ENCODE data around the gene THNSL1. TPM values are rescaled to one million over a fixed set of nuclear protein-coding genes. Genes with fewer than 3 reads are reported as not detected.

The THNSL1 gene
- total and polyA plus RNA-seq, 8 donors, result under 0.01 to 5.0 (median 1.3) TPM

GRCh38 chr10:25028711-25029110 lies 12.3 kb downstream of the THNSL1 start:
- 92 to 100% (median 96%) methylated on average over 1 of the region's 1 CpG for WGBS, 5 donors
- Histone ChIP-seq H3K4me3 (no peak overlapping the region), H3K27me3 (no peaks in the 10 kb centered on the region), H3K36me3 (no peaks in the 10 kb centered on the region), H3K27ac (no peak overlapping the region), H3K4me1 (peaks cover 0 to 4% (median 0%) of the 10 kb centered on the region in 4 donors), H3K9me3 (no peaks in the 10 kb centered on the region)
- DNase-seq, result no peak
- TF ChIP-seq POLR2AphosphoS5 (IDR thresholded peaks at IDR 0.05), result no peak
- no peak for TF ChIP-seq EP300 (IDR thresholded peaks at IDR 0.05)
- TF ChIP-seq POLR2A (IDR thresholded peaks at IDR 0.05), result no peak
- TF ChIP-seq, protein P1, sequence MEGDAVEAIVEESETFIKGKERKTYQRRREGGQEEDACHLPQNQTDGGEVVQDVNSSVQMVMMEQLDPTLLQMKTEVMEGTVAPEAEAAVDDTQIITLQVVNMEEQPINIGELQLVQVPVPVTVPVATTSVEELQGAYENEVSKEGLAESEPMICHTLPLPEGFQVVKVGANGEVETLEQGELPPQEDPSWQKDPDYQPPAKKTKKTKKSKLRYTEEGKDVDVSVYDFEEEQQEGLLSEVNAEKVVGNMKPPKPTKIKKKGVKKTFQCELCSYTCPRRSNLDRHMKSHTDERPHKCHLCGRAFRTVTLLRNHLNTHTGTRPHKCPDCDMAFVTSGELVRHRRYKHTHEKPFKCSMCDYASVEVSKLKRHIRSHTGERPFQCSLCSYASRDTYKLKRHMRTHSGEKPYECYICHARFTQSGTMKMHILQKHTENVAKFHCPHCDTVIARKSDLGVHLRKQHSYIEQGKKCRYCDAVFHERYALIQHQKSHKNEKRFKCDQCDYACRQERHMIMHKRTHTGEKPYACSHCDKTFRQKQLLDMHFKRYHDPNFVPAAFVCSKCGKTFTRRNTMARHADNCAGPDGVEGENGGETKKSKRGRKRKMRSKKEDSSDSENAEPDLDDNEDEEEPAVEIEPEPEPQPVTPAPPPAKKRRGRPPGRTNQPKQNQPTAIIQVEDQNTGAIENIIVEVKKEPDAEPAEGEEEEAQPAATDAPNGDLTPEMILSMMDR (IDR thresholded peaks at IDR 0.05), result no peak
- intact Hi-C loops (cut with DNase I; ENCODE audit: low total_unique reads), result loop anchor here (10.0 kb wide), 1 partner anchor 46 kb away; no protein-coding TSS in a partner anchor

GRCh38 chr10:25029519-25029918 lies 13.1 kb downstream of the THNSL1 start:
- H3K4me3 ChIP-seq, result no peak overlapping the region
- WGBS, 5 donors, result 82 to 88% (median 87%) methylated on average over 2 of the region's 2 CpGs
- TF ChIP-seq POLR2AphosphoS5 (IDR thresholded peaks at IDR 0.05) (no peak), POLR2A (IDR thresholded peaks at IDR 0.05) (no peak), EP300 (IDR thresholded peaks at IDR 0.05) (no peak)
- TF ChIP-seq, protein P1 (IDR thresholded peaks at IDR 0.05), result no peak
- no peak overlapping the region for H3K27ac ChIP-seq
- DNase-seq, result no peak
- no peaks in the 10 kb centered on the region for H3K9me3 ChIP-seq
- H3K27me3 ChIP-seq, result no peaks in the 10 kb centered on the region
- peaks cover 0 to 4% (median 0%) of the 10 kb centered on the region in 4 donors for H3K4me1 ChIP-seq
- H3K36me3 ChIP-seq, result no peaks in the 10 kb centered on the region
- intact Hi-C loops (cut with DNase I; ENCODE audit: low total_unique reads), result loop anchor here (10.0 kb wide), 1 partner anchor 45 kb away; no protein-coding TSS in a partner anchor

DNA sequence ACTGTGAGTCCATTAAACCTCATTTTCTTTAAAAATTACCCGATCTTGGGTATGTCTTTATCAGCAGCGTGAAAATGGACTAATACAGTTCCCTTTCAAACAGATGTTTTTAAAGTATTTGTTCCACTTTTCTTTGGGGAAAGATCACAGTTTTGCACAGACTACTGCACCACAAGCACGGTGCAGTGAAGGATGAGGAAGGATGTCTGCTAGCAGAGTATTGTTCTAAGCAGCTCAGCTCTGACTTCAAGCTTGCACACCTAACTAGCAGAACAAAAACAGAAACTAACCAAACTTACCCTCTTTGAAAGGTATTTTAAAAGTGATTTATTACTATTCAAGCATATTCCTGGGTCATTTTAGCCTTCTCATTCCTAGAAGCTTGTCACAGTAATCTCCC lies 20.0 kb downstream of the THNSL1 start:
- no peak for TF ChIP-seq POLR2A (IDR thresholded peaks at IDR 0.05)
- no peak for TF ChIP-seq POLR2AphosphoS5 (IDR thresholded peaks at IDR 0.05)
- TF ChIP-seq, protein P1 (IDR thresholded peaks at IDR 0.05), result no peak
- TF ChIP-seq EP300 (IDR thresholded peaks at IDR 0.05), result no peak
- no peak overlapping the region for H3K4me3 ChIP-seq
- peaks cover 0 to 6% (median 0%) of the 10 kb centered on the region in 4 donors for H3K4me1 ChIP-seq
- DNase-seq, result no peak
- intact Hi-C loops (cut with DNase I; ENCODE audit: low total_unique reads), result no loop called here
- no peak overlapping the region for H3K27ac ChIP-seq
- no peaks in the 10 kb centered on the region for H3K27me3 ChIP-seq
- H3K9me3 ChIP-seq, result no peaks in the 10 kb centered on the region
- no peaks in the 10 kb centered on the region for H3K36me3 ChIP-seq
- WGBS, 5 donors, result 44 to 65% (median 51%) methylated on average over 3 of the region's 3 CpGs

DNA sequence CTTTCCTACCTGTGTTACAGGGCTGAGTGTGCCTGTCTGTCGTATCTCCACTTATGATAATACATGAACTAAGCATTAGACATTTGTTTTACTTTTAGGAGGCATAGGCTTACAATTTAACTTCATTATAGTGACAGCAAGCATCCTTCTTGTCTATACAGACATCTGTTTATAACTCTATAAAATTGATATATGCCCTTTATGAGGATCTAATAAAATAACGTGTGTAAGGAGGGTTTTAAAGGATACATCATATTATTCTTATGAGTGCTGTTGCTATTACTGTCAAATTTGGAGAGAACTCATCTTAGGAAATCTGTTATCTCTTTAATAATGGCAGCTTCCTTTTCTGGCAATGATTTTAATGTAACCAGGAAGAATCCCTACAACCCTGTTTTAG lies 21.9 kb downstream of the THNSL1 start:
- Histone ChIP-seq H3K4me3 (no peak overlapping the region), H3K27ac (no peak overlapping the region), H3K36me3 (no peaks in the 10 kb centered on the region), H3K4me1 (peaks cover 0 to 6% (median 0%) of the 10 kb centered on the region in 4 donors), H3K27me3 (no peaks in the 10 kb centered on the region), H3K9me3 (no peaks in the 10 kb centered on the region)
- no peak for TF ChIP-seq POLR2A (IDR thresholded peaks at IDR 0.05)
- no peak for TF ChIP-seq POLR2AphosphoS5 (IDR thresholded peaks at IDR 0.05)
- no peak for TF ChIP-seq EP300 (IDR thresholded peaks at IDR 0.05)
- TF ChIP-seq, protein P1 (IDR thresholded peaks at IDR 0.05), result no peak
- WGBS, 5 donors, result 52 to 74% (median 68%) methylated on average over 2 of the region's 2 CpGs
- intact Hi-C loops (cut with DNase I; ENCODE audit: low total_unique reads), result no loop called here
- DNase-seq, result no peak
